Measurements from ENCODE around the gene ATP11A. TPM values are rescaled to one million over a fixed set of nuclear protein-coding genes. Genes with fewer than 3 reads are reported as not detected.

Gene ATP11A
- total RNA-seq, 2 experiments from 2014 or later: 63.1 to 68.4 TPM

DNA sequence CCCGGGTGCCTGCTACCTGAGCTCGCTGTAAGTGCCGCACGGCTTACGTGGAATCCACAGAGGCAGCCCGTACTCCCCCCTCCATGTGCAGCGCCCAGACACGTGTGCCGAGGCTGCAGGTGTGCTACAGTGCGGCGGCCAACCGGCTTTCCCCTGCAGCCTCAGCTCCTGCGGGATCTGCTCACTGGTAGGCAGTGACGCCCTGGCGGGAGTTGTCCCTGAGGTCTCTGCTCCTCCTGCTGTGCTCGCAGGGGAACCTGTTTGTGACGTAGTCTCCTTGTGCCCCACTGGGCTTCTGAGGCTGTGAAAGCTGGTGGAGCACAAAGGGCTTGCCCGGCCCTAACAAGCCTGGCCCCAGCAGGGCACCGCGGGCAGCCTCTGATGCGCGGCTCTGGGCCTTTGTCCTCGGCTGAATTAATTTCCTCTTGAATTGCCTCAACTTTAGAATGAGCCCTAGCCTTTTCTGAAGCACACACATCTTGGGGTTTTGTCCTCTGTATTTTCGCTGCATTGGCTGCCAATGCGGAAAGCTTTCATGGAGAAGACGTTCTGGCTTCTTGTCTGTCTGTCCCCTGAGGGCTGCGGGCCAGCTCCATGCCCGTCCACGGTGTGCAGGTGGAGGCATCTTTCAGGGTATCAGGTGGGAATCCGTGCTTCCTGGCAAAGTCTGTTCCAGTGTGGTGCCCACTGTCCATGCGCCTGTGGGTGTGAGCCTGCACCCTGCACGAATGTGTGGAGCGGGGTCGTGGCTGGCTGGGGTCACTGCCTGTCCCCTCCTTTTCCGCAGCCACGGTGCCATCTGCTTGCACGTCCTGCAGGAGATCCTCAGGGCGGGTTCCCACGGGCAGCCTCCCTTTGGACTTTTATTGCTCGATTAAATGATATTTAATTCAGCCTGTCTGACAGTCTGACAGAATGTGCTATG lies 201.9 kb downstream of the ATP11A start:
- ChIA-PET POLR2A (no interaction called here), CTCF (no interaction called here)
- no peak overlapping the region for H3K27ac Mint-ChIP-seq
- H3K36me3 Mint-ChIP-seq (ENCODE audit: low read depth): no peaks in the 10 kb centered on the region
- no peaks in the 10 kb centered on the region for H3K9me3 Mint-ChIP-seq
- no peak for DNase-seq
- no peak overlapping the region for H3K4me3 Mint-ChIP-seq
- peaks cover 2% of the 10 kb centered on the region for H3K4me1 Mint-ChIP-seq
- H3K27me3 Mint-ChIP-seq: peaks cover 19% of the 10 kb centered on the region

DNA sequence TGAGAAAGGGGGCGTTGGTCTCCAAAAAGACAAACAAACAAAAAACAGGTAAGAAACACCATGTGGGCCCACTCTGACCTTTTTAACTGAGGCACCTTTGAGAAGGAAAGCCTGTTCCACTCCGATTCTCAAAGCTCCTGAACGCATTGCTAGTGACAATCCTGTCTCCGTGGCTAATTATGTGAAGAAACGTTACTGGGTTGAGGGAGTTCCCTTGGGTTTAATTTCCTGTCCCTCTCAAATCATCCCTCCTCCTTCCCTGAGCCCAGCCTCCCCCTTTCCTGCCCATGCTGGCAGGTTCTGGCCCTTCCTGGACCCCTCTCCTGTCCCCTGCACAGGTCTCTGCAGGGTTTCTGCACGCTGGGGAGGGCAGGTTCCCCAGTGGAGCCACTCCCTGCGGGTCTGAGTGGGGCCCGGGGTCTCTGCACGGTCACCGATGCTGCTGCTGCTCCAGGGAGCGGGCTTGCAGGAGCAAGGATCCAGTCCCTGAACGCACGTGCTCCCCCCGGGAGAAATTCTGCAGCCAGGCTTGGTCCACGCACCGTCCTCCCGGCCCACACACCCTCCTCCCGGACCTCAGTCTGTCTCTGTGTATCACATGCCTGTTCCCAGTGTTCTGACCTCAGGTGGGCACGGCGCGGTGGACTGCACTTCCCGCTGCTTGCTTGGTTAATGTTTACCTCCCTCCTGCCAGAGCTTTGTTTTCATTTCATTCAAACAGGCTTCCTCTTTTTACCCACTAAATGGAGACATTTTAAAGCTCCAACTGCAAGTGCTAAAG lies 202.8 kb downstream of the ATP11A start:
- no peaks in the 10 kb centered on the region for H3K36me3 Mint-ChIP-seq (ENCODE audit: low read depth)
- no peaks in the 10 kb centered on the region for H3K9me3 Mint-ChIP-seq
- H3K27ac Mint-ChIP-seq: no peak overlapping the region
- H3K4me3 Mint-ChIP-seq: no peak overlapping the region
- no peak for DNase-seq
- CTCF ChIA-PET: interaction anchor here (0.5 kb wide), 1 partner anchor 90 kb away, joined by 7 read pairs; no protein-coding TSS in a partner anchor
- peaks cover 19% of the 10 kb centered on the region for H3K27me3 Mint-ChIP-seq
- H3K4me1 Mint-ChIP-seq: peaks cover 2% of the 10 kb centered on the region
- POLR2A ChIA-PET: no interaction called here

DNA sequence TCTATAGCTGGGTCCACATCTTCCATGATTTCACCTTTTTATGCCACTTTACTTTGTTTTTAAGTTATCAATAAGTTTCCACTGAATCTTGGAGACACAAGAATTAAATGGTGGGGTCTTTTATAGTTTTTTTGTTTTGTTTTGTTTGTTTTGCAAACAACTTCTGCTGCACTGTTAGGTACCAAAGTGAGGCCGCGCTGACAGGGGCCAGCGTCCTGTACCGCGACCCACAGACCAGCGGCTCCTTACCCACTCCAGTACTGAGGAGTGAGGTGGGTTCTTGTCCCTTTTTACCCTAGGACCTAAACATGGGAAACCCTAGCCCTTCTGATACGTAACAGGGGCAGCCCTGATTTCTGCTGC lies 203.3 kb downstream of the ATP11A start:
- ChIA-PET POLR2A (no interaction called here), CTCF (interaction anchor here (0.5 kb wide), 1 partner anchor 91 kb away, joined by 7 read pairs; no protein-coding TSS in a partner anchor)
- Mint-ChIP-seq H3K27me3 (peaks cover 19% of the 10 kb centered on the region), H3K36me3 (ENCODE audit: low read depth) (no peaks in the 10 kb centered on the region), H3K4me1 (peaks cover 2% of the 10 kb centered on the region), H3K9me3 (no peaks in the 10 kb centered on the region), H3K4me3 (no peak overlapping the region), H3K27ac (no peak overlapping the region)
- no peak for DNase-seq

DNA sequence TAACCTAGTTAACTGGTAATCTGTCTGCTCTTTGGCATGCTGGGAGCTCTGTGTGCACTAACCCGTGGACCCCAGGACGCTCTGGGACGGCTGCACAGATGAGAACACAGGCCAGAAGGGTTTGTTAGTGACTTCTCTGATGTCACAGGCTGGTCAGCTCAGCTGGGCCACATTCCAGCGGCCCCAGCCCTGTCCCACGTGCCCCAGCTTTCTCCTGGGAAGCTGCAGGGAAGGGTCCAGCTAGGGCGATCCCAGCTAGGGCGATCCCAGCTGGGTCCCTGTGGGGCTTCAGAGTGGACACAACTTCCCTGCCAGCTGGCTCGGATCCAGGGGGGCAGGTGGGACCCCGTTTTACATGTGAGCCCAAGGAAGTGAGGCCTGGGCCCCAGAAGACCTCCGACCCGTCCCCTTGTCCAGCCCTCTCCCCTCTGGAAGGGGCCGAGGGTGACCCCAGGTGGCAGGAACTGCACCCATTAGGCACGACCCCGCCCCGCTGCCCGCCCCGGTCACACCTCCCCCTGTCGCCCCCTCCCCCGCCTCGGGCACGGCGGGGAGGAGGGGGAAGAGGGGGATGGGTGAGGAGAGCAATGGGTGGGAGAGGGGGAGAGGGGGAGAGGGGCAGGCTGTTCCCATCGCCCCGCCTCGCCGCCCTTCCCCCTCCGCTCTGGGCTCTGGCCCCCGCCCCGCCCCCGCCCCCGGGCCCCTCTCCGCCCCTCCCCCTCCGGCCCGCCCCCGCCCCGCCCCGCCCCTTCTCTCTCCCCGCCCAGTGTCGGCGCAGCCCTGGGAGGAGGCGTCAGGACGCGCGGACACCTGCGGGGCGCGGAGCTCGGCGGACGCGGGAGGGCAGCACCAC lies 204.0 kb downstream of the ATP11A start:
- Mint-ChIP-seq H3K27ac (no peak overlapping the region), H3K36me3 (ENCODE audit: low read depth) (no peaks in the 10 kb centered on the region), H3K4me3 (no peak overlapping the region), H3K4me1 (peaks cover 2% of the 10 kb centered on the region), H3K27me3 (peaks cover 19% of the 10 kb centered on the region), H3K9me3 (no peaks in the 10 kb centered on the region)
- ChIA-PET CTCF (no interaction called here), POLR2A (no interaction called here)
- DNase-seq: no peak

DNA sequence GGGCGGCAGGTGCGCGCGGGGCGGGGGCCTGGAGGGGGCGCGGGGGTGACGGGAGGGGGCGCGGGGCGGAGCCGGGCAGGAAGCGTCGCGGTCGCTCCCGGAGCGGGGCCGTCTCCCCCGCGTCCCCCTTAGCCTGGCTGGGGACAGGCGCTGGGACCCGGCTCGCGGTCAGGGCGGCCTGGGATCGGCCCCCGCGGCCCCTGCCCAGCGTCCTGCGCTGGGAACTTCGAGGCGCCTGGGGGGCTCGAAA lies 204.5 kb downstream of the ATP11A start:
- POLR2A ChIA-PET: no interaction called here
- no peaks in the 10 kb centered on the region for H3K9me3 Mint-ChIP-seq
- no peaks in the 10 kb centered on the region for H3K36me3 Mint-ChIP-seq (ENCODE audit: low read depth)
- CTCF ChIA-PET: no interaction called here
- H3K4me1 Mint-ChIP-seq: peaks cover 2% of the 10 kb centered on the region
- H3K27ac Mint-ChIP-seq: no peak overlapping the region
- H3K4me3 Mint-ChIP-seq: no peak overlapping the region
- H3K27me3 Mint-ChIP-seq: peaks cover 19% of the 10 kb centered on the region
- no peak for DNase-seq

DNA sequence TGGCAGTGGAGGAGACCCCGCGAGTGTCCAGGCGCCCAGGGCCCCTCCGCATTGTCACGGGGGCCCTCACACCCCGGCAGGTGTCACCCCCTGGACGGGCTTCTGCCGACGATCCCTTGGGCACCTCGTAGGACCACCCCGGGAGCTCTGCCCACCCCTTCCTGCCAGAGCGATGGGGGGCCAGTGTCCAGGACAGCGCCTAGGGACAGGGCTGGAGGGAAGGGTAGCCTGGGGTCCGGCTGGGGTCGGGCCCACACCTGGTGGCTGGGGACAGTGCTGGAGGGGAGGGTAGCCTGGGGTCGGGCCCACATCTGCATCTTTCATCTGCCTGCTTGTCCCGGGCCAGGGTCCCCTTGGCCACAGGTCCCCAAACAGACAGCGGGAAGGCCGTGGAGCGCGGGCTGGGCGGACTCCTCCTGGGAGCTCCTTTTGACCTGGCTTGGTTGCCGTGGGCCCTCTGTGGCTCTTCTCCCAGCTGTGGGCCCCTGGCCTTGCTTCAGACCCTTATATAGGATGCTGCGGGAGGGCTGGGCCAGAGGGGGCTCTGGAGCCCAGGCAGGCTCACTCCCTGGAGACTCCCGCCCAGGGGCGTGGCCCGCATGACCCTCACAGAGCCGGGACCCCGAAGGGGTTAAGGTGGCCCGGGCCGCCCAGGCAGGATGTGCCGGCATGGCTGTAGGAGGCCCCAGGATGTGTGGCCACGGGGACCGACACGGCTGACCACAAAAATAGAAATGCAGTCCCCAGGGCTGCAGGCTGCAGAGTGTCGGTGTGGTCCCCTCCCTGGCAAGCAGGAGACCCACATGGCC lies 205.0 kb downstream of the ATP11A start:
- H3K27me3 Mint-ChIP-seq: peaks cover 19% of the 10 kb centered on the region
- peaks cover 2% of the 10 kb centered on the region for H3K4me1 Mint-ChIP-seq
- H3K36me3 Mint-ChIP-seq (ENCODE audit: low read depth): no peaks in the 10 kb centered on the region
- no peak for DNase-seq
- no peaks in the 10 kb centered on the region for H3K9me3 Mint-ChIP-seq
- ChIA-PET POLR2A (no interaction called here), CTCF (no interaction called here)
- no peak overlapping the region for H3K27ac Mint-ChIP-seq
- no peak overlapping the region for H3K4me3 Mint-ChIP-seq

DNA sequence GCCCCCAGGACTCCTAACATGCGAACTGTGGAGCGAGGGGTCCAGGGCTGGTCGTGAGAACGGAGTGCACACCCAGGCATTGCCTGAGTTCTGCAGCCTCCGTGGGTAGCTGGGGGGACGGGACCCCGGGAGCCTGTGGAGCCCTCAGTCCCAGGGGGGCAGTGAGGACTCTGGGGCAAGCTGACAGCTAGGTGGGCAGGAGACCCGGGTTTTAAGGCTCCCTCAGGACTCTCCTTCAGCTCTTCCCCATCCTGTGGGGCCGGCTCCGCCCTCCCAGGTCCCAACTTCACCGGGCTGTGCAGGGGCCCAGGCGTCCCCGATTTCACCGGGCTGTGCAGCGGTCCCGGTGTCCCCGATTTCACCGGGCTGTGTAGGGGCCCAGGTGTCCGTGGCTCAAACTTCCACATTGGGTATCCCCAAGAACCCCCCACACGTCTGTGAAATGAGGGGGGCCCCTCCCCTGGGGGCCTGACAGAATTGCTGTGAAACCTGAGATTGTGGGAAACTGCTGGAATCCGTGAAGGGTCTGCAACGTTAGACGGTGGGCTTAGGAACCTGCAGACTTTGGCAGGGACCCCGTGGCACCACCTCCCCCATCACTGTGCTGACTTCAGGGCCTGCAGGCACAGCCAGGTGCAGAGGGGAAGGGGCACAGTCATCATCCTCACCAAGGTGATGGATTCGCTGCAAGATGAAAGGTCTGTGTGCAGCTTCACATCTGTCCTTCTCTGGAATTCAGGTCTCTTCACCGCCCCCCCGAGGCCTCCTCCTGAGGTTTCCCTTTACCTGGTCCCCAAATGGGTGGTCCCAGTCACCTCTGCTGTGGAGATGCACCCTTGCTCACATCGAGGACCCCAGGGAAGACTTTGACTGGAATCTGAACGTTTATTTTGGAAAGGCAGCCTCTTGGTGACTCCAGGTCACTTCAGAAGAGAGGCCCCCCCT lies 206.0 kb downstream of the ATP11A start:
- POLR2A ChIA-PET: no interaction called here
- H3K27me3 Mint-ChIP-seq: peaks cover 19% of the 10 kb centered on the region
- H3K4me1 Mint-ChIP-seq: peaks cover 2% of the 10 kb centered on the region
- CTCF ChIA-PET: no interaction called here
- H3K9me3 Mint-ChIP-seq: no peaks in the 10 kb centered on the region
- H3K36me3 Mint-ChIP-seq (ENCODE audit: low read depth): no peaks in the 10 kb centered on the region
- H3K4me3 Mint-ChIP-seq: no peak overlapping the region
- H3K27ac Mint-ChIP-seq: no peak overlapping the region
- no peak for DNase-seq

DNA sequence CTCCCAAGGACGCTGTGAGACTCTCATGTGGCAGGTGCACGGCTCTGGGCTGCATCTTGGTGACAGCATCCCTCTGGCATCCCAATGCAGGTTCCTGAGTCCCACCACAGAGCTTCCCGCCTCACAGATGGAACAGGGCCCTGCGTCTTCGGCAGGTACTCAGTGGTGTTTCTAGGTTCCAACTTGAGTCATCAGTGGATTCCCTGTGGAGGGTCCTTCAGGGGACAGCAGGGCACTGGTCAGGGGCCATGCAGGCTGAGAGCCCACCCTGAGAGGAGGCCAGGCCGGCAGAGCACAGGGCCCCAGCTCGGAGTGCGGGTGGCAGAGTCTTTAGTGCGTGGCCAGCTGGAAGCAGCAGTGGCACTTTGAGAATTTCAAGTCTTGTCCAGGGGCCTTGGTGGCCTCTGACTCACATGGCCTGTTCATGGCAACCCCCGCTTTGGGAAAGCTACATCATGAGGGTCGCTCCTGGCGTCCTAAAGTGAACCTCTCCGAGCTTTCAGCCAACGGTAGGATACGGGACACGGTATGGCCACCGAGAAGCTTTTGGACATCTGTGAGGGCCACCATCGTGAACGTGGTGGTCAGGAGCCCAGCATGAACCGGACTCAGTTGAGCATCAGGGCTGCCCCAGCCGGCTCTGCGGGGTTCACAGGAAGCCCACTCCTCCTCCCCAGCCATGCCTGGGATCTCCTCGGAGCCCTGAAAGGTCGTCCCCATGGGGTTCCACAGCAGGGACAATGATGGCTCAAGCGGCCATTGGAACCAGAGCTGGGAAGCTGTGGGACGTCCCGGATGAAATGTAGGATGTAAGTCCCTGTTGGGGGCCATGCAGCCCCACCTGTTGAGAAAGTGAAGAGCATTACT lies 207.1 kb downstream of the ATP11A start:
- peak overlapping the region; percentile 2 for H3K27ac Mint-ChIP-seq
- H3K4me1 Mint-ChIP-seq: peaks cover 2% of the 10 kb centered on the region
- peaks cover 19% of the 10 kb centered on the region for H3K27me3 Mint-ChIP-seq
- ChIA-PET CTCF (interaction anchor here (1.2 kb wide), 1 partner anchor 14 kb away, joined by 3 read pairs; no protein-coding TSS in a partner anchor), POLR2A (no interaction called here)
- H3K9me3 Mint-ChIP-seq: no peaks in the 10 kb centered on the region
- DNase-seq: no peak
- H3K4me3 Mint-ChIP-seq: no peak overlapping the region
- no peaks in the 10 kb centered on the region for H3K36me3 Mint-ChIP-seq (ENCODE audit: low read depth)

DNA sequence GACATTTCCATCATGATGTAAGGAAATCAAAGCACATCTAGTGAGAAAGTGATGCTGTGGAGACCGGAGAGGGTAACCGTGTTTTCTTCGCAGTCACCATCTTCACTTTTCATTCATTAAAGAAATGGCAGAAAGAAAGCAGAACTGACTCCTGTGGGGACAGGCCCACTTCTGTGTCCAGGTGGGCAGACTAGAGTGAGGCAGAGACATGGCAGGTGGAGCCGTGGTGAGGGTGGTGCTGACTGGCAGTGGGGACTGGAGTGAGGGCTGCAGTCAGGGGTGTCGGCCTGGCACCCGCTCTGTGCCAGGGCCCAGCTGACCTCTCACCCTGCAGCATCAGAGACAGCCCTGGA lies 207.7 kb downstream of the ATP11A start:
- no peak for DNase-seq
- Mint-ChIP-seq H3K4me3 (no peak overlapping the region), H3K4me1 (peaks cover 2% of the 10 kb centered on the region), H3K27ac (no peak overlapping the region), H3K36me3 (ENCODE audit: low read depth) (no peaks in the 10 kb centered on the region), H3K27me3 (peaks cover 14% of the 10 kb centered on the region), H3K9me3 (no peaks in the 10 kb centered on the region)
- CTCF ChIA-PET: interaction anchor here (1.2 kb wide), 1 partner anchor 13 kb away, joined by 3 read pairs; no protein-coding TSS in a partner anchor
- POLR2A ChIA-PET: no interaction called here

DNA sequence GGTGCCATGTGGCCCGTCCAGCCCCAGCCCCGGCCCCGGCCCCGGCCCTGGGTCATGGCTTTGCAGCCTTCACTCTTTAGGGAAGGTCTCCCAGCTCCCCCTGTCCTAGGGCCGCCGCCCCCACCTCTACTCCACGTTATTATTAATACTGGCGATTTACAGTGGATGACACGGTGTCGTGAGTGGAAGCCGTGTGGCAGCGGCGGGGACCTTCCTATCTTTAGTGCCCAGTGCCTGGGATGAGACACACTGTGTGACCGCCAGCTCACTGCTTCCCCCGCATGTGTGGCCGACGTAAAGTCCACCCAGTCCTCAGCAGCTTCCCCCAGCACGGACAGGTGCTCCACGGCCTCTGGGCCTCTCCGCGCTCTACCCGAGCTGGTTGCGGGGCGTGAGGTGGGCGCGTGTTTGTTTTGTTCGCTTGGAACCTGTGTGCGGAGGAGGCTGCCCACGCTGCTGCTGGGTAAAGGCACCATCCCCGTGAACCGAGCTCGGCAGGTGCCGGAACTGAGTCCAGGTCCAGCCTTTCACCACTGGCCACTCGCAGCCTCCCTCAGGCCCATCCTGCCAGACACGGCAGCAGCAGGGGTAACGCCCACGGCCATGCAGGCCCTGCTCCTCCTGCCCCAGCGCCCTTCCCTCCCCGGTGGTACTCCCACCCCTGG lies 208.2 kb downstream of the ATP11A start:
- CTCF ChIA-PET: interaction anchor here (1.0 kb wide), 1 partner anchor 20 kb away, joined by 3 read pairs; no protein-coding TSS in a partner anchor
- H3K36me3 Mint-ChIP-seq (ENCODE audit: low read depth): no peaks in the 10 kb centered on the region
- peaks cover 2% of the 10 kb centered on the region for H3K4me1 Mint-ChIP-seq
- DNase-seq: no peak
- H3K9me3 Mint-ChIP-seq: no peaks in the 10 kb centered on the region
- POLR2A ChIA-PET: no interaction called here
- peaks cover 9% of the 10 kb centered on the region for H3K27me3 Mint-ChIP-seq
- no peak overlapping the region for H3K27ac Mint-ChIP-seq
- H3K4me3 Mint-ChIP-seq: no peak overlapping the region

Measured in activated CD4-positive, alpha-beta T cell treated with anti-CD3 and anti-CD28 coated beads, Interleukin-2, amount 10 ng/mL, durations not matched to agents 7 days and 5 days (primary cell).